Activated naive CD4-positive, alpha-beta T cell treated with anti-CD3 and anti-CD28 coated beads, Interleukin-2, amount 50 U/mL, for 72 hours (primary cell): ENCODE measurements around the gene WDR38. TPM values are rescaled to one million over a fixed set of nuclear protein-coding genes. Genes with fewer than 3 reads are reported as not detected.

Experiments used
- ATAC-seq, 2 donors: fragments of 150-1000 bp; cut with Tn5 transposase; 2 replicates each; pipeline ENCODE4 v1.10.0; 2021; ENCODE audit warnings: mild to moderate bottlenecking in 2 of 2, moderate library complexity in 2 of 2
- DNase-seq, 2 donors: peaks; one replicate each; pipeline ENCODE4 v3.0.0; 2021 to 2022; ENCODE audit warnings: low spot score in 2 of 2
- H3K27ac Mint-ChIP-seq, 2 donors: one replicate each; pipeline ENCODE4 v1.8.0; 2022; ENCODE audit warnings: mild to moderate bottlenecking in 2 of 2, mixed read lengths in 2 of 2
- H3K36me3 Mint-ChIP-seq, 2 donors: one replicate each; pipeline ENCODE4 v1.8.0; 2022; ENCODE audit warnings: mixed read lengths in 2 of 2
- H3K9me3 Mint-ChIP-seq, 2 donors: one replicate each; pipeline ENCODE4 v1.8.0; 2022; ENCODE audit warnings: mixed read lengths in 2 of 2
- total RNA-seq, 2 donors: library from RNA; stranded (reverse); gene quantifications; one replicate each; pipeline ENCODE4 v1.2.3, GENCODE V29; 2022

WDR38 gene, protein sequence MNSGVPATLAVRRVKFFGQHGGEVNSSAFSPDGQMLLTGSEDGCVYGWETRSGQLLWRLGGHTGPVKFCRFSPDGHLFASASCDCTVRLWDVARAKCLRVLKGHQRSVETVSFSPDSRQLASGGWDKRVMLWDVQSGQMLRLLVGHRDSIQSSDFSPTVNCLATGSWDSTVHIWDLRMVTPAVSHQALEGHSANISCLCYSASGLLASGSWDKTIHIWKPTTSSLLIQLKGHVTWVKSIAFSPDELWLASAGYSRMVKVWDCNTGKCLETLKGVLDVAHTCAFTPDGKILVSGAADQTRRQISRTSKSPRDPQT
- total RNA-seq = not detected

DNA sequence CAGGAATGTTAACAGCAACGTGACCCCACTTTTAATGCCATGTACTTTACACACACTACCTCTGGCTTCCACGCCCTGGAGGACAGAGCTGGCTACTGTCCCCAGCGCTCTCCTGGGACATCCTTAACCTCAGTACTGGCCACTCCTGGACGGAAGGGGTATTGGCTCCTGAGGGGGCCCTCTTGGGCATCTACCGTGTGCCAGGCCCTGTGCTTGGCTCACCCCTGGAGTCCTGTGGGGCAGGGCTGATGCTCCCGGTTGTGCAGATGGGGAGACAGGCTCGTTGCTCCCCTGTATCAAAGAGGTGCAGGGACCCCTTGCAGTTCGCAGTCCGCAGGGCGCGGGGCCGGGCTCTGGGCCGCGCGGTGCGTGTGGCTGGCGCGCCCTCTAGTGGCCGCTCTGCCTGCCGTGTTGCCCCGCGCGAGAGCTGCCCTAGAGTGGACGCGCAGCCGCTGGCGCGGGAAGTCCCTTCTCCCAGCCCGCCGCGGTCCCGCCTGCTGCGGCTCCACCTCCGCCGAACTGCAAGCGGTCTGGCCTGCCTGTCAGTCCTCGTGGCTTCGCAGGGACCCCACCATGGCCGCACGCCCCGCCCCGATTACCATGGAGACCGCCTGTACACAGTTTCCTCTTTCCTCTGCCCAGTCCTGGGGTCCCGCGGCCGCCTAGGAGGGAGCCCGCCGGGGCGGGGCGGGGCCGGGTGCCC, at the start of gene WDR38:
Gene WDR38, plus strand, starts transcription at position 632 of the 703 bp plus-strand sequence. CDS start 72 bp downstream, outside the sequence.
- DNase-seq = peak; percentile 85 to 89
- Mint-ChIP-seq H3K27ac (peak within 1 kb of the TSS in 1 of 2 donors; percentile 70), H3K36me3 (peaks cover 0 to 9% of the 10 kb centered on the region in 2 donors), H3K9me3 (no peaks in the 10 kb centered on the region)
- ATAC-seq = peak; percentile 82 to 89

DNA sequence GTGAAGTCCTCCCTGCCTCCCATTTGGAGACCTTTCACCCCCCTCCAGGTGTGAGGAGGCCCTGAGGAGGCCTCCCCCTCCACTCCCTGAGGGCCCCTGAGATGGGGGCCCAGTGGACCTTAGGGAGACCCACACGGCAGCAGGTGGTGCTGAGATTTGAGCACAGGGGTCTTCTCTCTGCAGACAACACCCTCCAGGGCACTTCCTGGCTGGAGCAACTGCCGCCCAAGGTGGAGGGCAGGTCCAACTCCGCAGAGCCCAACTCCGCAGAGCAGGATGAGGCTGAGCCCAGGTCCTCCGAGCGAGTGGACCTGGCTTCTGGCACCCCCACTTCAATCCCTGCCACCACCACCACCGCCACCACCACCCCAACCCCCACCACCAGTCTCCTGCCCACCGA, 49.3 kb upstream of the WDR38 start:
- no peak for ATAC-seq

DNA sequence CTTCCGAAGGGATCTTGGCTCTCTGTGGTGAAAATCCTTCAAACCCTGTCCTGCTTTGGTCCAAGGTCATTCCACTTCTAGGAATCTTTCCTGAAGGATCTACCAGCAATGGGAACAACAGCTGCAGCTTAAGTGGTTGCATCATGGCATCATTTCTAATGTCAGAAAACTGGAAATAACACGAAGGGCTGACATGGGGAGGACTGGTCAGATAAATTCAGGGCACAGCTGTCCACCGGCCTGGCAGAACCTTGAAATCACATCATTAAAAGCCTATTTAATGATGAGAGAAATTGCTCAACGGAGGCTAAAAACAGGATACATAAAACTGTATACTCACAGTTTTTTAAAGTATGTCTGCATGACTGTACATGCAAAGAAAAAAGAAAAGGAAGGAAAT, 48.1 kb upstream of the WDR38 start:
- Mint-ChIP-seq H3K9me3 (no peaks in the 10 kb centered on the region), H3K27ac (no peak overlapping the region), H3K36me3 (no peaks in the 10 kb centered on the region)
- no peak for ATAC-seq
- no peak for DNase-seq

More for the DNA sequence above, 49.3 kb upstream of the WDR38 start:
- Mint-ChIP-seq H3K36me3 (no peaks in the 10 kb centered on the region), H3K27ac (no peak overlapping the region), H3K9me3 (no peaks in the 10 kb centered on the region)
- no peak for DNase-seq

DNA sequence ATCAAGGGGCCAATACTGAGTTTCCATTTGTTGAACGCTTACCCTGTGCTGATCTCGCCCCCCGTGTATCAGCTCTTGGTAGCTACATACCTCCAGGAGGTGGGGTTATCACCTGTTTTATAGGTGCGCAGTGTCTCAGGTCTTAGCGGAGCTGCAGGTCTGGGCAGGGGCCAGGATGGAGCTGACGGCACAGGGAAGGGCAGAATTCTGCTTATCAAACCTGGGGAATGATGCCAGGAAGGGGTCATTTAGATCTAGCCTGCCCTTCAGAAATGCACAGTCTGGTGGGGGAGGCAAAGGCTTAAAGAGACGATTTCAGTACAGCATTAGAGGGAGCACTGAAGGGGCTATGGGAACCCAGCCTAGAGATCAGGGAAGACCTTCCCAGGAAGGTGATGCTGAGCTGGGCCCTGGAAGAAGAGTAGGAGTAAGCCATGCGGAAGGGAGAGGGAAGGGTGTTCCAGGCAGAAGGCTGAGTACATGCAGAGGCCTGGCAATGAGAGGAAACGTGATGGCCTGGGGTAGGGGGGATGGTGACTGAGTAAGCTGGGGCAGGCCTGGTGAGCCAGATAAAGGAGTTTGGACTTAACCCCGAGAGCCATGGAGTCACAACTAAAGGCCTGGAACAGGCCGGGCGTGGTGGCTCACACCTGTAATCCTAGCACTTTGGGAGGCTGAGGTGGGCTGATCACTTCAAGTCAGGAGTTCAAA, 44.9 kb upstream of the WDR38 start:
- Mint-ChIP-seq H3K27ac (no peak overlapping the region), H3K9me3 (no peaks in the 10 kb centered on the region), H3K36me3 (no peaks in the 10 kb centered on the region)
- no peak for DNase-seq
- ATAC-seq = no peak

DNA sequence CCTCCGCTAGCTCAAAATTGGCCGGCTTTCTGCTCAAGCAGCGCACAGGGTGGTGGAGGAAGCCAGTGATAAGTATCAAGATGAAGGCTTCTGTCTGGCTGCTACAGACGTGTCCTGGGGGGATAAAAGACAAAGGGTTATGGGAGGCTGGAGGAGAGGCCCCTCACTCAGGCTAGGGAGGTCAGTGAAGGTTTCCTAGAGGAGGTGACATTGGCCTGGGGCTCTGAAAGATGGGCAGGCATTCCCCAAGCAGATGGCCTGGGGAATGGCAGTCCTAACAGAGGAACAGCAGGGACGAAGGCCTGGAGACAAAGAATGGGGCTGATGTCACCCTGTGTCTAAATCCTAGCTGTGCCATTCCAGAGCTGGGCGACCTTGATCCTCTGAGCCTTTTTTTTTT, 44.0 kb upstream of the WDR38 start:
- DNase-seq (no peak), ATAC-seq (no peak)
- Mint-ChIP-seq H3K27ac (no peak overlapping the region), H3K9me3 (no peaks in the 10 kb centered on the region), H3K36me3 (no peaks in the 10 kb centered on the region)

DNA sequence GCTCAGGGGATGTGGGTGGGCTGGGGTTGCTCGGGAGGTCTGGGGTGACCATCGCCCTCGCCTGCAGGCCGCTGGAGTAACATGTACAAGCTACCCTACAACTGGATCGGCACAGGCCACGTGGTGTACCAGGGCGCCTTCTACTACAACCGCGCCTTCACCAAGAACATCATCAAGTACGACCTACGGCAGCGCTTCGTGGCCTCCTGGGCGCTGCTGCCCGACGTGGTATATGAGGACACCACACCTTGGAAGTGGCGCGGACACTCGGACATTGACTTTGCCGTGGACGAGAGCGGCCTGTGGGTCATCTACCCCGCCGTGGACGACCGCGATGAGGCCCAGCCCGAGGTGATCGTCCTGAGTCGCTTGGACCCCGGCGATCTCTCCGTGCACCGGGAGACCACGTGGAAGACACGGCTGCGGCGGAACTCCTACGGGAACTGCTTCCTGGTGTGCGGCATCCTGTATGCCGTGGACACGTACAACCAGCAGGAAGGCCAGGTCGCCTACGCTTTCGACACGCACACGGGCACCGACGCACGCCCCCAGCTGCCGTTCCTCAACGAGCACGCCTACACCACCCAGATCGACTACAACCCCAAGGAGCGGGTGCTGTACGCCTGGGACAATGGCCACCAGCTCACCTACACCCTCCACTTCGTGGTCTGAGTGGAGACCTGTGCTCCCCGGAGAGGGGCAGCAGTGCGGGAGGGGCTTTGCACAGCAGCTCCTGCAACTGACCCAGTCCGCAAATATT, 43.3 kb upstream of the WDR38 start:
- no peak overlapping the region for H3K27ac Mint-ChIP-seq
- H3K9me3 Mint-ChIP-seq = no peaks in the 10 kb centered on the region
- no peak for ATAC-seq
- no peak for DNase-seq
- no peaks in the 10 kb centered on the region for H3K36me3 Mint-ChIP-seq

DNA sequence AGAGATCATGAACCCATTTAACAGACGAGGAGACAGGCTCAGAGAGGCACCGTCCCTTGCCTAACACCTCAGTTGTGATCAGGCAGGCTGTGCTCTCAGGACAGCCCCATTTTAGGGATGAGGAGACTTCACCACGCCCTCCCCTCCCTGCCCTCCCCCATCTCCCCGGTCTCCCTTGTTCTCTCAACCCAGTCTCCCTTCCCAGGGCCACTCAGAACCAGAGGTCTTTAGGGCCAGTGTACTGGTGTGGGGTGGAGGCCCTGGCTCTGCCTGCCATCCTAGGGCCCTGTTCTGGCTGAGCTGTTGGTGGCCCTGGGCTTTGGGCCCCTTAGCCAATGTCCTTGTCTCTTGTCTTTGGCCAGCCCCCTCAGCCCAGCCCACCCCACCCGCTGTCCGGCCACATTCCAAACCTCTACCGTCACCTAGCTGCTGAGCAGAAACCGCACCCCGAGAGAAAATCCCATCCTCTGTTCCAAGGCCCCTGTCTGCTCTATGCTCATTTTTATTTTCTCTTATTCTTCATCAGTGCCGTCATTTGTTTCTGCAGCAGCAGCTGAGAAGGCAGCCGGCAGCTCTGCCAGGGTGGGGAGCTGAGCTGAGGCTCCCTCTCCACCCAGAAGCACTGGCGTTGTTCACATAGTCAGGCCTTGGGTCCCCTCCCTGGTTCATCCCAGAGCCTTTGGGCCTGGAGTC, 42.5 kb upstream of the WDR38 start:
- H3K9me3 Mint-ChIP-seq = no peaks in the 10 kb centered on the region
- DNase-seq = no peak
- H3K36me3 Mint-ChIP-seq = no peaks in the 10 kb centered on the region
- no peak overlapping the region for H3K27ac Mint-ChIP-seq
- no peak for ATAC-seq

DNA sequence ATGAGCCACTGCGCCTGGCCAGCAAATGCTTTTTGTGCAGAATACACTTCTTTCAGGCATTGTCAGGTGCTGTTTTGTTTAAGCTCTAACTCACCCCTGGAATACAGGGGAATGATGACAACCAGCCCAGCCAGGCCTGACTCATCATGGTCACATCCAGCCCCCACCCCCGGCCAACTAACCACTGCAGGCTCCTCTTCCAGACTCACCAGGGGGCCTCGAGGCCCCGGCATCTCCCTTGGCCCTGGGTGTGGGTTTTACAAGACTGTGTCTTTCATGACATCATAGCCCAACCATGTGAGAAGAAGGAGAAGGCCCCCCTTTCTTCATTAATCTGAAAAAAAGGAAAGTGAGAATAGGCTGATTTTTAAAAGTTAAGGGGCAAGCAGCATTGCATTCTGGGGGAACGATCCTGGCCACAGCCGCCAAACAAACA, 40.8 kb upstream of the WDR38 start:
- Mint-ChIP-seq H3K36me3 (no peaks in the 10 kb centered on the region), H3K27ac (no peak overlapping the region), H3K9me3 (no peaks in the 10 kb centered on the region)
- no peak for ATAC-seq
- DNase-seq = no peak

DNA sequence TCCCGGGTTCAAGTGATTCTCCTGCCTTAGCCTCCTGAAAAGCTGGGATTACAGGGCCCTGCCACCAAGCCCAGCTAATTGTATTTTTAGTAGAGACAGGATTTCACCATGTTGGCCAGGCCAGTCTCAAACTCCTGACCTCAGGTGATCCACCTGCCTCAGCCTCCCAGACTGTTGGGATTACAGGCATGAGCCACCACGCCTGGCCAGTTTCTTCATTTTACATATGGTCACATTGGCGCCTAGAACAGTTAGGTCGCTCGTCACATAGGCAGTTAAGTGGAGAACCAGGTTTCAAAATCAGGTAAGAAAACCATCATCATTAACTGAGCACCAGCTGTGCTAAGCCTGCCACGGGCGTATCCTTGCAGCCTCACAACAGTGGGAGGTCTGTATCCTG, 40.2 kb upstream of the WDR38 start:
- H3K27ac Mint-ChIP-seq = no peak overlapping the region
- ATAC-seq (no peak), DNase-seq (no peak)
- no peaks in the 10 kb centered on the region for H3K9me3 Mint-ChIP-seq
- H3K36me3 Mint-ChIP-seq = no peaks in the 10 kb centered on the region

DNA sequence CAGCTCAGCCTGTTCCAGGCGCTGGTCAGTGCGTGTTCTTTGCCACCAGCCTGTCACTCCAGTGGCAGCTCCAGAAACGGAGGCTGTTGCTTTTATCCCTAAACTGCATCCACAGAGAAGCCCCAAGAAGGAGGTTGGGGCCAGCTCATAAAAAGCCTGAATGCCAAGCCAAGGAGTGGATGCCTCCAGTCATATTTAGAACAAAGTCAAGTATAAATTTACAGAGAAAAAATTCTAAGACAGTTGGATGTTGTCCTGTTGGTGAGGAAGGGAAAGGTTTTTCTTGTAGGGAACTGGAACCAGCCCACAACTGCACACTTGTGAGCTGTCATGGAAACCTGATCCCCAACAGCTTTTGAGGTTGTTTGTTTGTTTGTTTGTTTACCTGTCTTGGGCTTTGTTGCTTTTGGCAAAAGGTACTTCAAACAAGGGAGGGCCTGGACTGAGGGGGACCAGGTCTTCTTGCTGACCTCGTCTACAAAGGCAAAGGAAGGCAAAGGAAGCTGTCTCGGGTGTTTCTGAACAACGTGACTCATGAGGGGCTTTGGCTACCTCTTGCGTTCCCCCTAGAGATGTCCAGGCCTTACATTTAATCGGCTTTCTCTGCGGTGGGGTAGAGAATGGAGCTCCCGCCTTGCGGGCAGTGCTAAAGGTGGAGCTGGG, 39.6 kb upstream of the WDR38 start:
- no peak for ATAC-seq
- H3K27ac Mint-ChIP-seq = no peak overlapping the region
- DNase-seq = no peak
- no peaks in the 10 kb centered on the region for H3K9me3 Mint-ChIP-seq
- H3K36me3 Mint-ChIP-seq = no peaks in the 10 kb centered on the region

DNA sequence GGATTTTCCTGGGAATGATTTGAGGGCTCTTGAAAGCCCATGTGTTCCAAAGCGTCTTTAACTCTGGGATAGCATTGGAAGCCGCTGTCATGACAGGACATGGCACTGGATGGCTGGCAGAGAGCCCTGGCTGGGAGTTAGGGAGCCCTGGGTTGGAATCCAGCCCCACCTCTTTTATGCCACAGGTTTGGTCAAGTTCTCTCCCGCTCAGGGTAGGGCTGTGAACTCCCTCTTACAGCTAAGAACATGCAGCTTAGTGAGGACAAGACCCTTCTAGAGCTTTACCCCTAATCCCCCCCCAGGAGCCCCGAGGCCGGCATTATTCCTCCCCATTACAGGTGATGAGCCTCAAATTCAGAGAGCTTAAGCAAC, 39.1 kb upstream of the WDR38 start:
- no peaks in the 10 kb centered on the region for H3K9me3 Mint-ChIP-seq
- no peak for ATAC-seq
- no peaks in the 10 kb centered on the region for H3K36me3 Mint-ChIP-seq

DNA sequence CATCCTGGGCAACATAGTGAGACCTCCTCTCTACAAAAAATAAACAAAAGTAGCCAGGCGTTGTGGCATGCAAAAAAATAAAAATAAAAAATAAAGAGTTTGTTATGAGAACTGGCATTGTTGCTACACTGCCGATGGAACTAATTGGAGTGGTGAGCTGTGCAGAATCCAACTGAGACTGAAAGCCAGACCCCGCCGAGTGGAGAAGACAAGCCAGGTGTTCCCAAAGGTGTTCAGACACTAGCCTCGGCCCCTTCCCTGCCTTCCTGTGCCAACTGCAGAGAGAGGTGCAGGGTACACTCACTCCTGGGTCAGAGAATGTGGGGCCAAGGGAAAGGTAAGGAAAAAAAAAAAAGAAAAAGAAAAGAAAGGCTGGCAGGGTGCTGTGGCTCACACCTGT, 37.7 kb upstream of the WDR38 start:
- ATAC-seq (no peak), DNase-seq (no peak)
- Mint-ChIP-seq H3K9me3 (no peaks in the 10 kb centered on the region), H3K36me3 (no peaks in the 10 kb centered on the region), H3K27ac (no peak overlapping the region)

More for the DNA sequence above, 39.1 kb upstream of the WDR38 start:
- DNase-seq = no peak
- no peak overlapping the region for H3K27ac Mint-ChIP-seq

DNA sequence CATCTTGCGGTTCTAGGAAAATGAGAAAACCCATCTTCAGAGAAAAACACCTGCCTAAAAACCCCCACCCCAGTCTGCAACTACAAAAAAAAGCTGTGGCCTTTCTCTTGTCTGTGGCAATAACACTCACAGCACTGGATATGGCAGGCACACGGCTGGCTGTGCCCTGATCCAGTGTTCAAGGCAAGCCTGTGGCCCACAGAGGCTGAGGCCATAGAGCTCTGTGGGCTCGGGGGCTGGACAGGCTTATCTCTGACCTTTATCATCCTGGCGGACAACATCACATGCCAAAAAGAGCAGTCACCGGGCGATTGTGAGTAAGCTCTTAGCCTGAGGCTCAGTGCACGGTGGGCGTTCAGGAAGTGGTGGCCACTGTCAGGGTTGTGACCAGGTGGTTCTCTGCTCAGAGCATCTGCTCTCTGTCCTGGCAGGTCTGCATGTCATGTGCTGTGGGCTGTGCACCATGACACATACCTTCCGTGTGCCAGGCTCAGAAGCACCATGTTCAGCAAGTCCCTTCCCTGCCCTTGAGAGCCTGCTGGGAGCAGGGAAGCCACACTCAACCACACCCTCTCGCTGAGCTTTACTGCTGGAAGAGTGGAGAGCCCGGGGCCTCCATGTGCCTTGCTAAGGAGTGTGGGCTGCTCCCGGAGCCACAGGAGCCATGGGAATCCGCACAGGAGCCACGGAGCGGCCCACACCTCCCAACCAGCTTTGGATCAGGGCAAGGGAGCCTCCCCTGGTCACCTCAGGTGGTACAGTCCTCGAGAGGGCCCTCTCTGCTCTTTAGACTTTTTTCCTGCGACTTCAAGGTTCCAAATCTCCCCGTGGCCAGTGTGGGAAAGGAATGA, 34.6 kb upstream of the WDR38 start:
- Mint-ChIP-seq H3K27ac (peak overlapping the region in 1 of 2 donors; percentile 46), H3K9me3 (no peaks in the 10 kb centered on the region), H3K36me3 (no peaks in the 10 kb centered on the region)
- DNase-seq (peak in 1 of 2 donors; percentile 65), ATAC-seq (peak; percentile 72 to 97)

DNA sequence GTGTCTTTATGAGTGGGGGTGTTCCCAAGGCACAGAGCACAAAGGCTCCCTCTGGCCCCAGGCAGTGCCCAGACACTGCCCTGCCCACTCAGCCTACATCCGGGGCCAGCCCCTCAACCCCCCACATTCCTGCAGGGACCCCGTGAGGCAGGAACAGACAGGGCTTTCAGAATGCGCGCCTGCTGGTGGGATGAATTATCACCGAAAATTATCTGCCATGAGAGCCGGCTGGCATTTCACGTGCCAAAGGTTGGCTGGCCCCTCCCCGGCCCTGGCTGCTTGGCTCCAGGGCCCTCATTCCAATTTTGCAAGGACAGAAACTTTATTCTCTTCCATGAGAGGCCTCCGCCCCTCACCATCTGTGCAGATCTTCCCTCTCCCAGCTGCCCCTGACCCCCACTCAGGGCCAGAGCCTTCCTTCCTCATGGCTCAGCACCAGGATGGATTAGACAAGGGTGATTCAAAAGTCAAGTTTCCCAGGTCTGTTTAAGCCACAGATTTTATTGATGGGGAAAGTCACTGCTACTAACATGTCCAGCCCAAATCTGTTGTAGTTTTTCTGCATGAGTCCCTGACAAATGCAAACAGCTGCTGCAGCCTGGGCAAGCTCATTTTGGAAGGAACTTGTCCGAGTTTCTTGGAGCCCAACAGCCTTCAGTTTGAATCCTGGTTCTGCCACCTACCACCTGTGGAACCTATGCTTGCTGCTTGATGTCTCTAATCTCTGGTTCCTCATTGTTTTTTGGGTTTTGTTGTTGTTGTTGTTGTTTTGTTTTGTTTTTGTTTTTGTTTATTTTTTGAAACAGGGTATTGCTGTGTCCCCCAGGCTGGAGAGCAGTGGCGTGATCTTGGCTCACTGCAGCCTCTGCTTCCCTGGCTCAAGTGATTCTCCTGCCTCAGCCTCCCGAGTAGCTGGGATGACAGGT, 32.3 kb upstream of the WDR38 start:
- no peaks in the 10 kb centered on the region for H3K9me3 Mint-ChIP-seq
- ATAC-seq = no peak

More for the DNA sequence above, 32.3 kb upstream of the WDR38 start:
- Mint-ChIP-seq H3K27ac (no peak overlapping the region), H3K36me3 (no peaks in the 10 kb centered on the region)
- DNase-seq = no peak
